Measurements from ENCODE around the gene PAMR1. TPM values are rescaled to one million over a fixed set of nuclear protein-coding genes. Genes with fewer than 3 reads are reported as not detected.
A peak's percentile ranks its signal among the peaks of the same experiment; 100 is the strongest.

Gene PAMR1
- total RNA-seq, 4 donors from 2014 or later, result 4.2 to 17.3 (median 5.6) TPM

DNA sequence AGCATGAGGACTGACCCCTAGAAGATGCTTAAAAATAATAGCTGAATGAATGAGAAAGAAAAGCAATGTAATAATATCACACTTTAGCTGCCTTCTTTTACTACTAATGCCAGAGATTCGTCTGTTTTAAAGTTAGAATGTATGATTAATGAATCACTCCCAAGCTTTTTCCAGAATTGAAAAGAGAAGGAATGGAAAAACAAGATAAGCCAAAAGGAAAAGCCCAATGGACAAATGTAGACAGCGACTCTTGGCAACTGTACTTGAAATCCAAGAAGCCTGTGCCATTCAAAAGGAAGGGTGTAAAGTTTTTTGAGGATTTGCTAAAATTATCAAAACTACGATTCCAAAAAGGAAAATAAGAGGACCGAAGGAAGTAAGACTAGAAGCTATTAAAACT lies 40.8 kb upstream of the PAMR1 start:
- H3K27me3 ChIP-seq, result peaks cover 6% of the 10 kb centered on the region
- TF ChIP-seq EP300 (IDR thresholded peaks at IDR 0.05) (no peak), POLR2AphosphoS5 (IDR thresholded peaks at IDR 0.05) (no peak), POLR2A (IDR thresholded peaks at IDR 0.05) (no peak)
- TF ChIP-seq, protein P1, sequence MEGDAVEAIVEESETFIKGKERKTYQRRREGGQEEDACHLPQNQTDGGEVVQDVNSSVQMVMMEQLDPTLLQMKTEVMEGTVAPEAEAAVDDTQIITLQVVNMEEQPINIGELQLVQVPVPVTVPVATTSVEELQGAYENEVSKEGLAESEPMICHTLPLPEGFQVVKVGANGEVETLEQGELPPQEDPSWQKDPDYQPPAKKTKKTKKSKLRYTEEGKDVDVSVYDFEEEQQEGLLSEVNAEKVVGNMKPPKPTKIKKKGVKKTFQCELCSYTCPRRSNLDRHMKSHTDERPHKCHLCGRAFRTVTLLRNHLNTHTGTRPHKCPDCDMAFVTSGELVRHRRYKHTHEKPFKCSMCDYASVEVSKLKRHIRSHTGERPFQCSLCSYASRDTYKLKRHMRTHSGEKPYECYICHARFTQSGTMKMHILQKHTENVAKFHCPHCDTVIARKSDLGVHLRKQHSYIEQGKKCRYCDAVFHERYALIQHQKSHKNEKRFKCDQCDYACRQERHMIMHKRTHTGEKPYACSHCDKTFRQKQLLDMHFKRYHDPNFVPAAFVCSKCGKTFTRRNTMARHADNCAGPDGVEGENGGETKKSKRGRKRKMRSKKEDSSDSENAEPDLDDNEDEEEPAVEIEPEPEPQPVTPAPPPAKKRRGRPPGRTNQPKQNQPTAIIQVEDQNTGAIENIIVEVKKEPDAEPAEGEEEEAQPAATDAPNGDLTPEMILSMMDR (IDR thresholded peaks at IDR 0.05), result no peak
- no peak for ATAC-seq
- H3K4me1 ChIP-seq, result peaks cover 0 to 6% (median 0%) of the 10 kb centered on the region in 3 donors
- H3K36me3 ChIP-seq, result no peaks in the 10 kb centered on the region
- no peak overlapping the region for H3K4me3 ChIP-seq
- H3K9me3 ChIP-seq, result peaks cover 0 to 13% (median 0%) of the 10 kb centered on the region in 3 donors
- 31 to 54% methylated on average over 4 of the region's 4 CpGs for WGBS, 2 donors (ENCODE audit: low coverage in 1 of 2)
- H3K27ac ChIP-seq, result no peak overlapping the region

DNA sequence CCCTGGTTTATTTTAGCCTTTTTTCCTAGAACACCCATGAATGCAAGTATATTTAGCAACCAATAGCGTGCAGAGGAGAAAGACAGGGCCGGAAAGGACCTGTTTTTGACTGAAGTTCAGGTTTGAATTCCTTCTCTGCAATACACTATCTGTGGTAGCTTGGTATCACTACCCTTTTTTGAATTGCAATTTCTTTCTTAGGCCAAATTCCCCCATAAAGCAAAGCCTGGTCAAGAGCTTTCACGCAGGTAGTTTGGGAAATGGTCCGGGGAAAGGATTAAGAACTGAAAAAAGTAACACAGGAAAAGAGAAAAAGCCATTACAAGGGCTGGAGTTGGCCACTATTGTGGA lies 38.8 kb upstream of the PAMR1 start:
- TF ChIP-seq EP300 (IDR thresholded peaks at IDR 0.05) (no peak), POLR2A (IDR thresholded peaks at IDR 0.05) (no peak), POLR2AphosphoS5 (IDR thresholded peaks at IDR 0.05) (no peak)
- TF ChIP-seq, protein P1 (IDR thresholded peaks at IDR 0.05), result no peak
- no peak overlapping the region for H3K27ac ChIP-seq
- peaks cover 0 to 6% (median 0%) of the 10 kb centered on the region in 3 donors for H3K4me1 ChIP-seq
- no peak for ATAC-seq
- peaks cover 6% of the 10 kb centered on the region for H3K27me3 ChIP-seq
- WGBS, 2 donors (ENCODE audit: low coverage in 1 of 2), result 39 to 66% methylated on average over 4 of the region's 4 CpGs
- H3K4me3 ChIP-seq, result no peak overlapping the region
- no peaks in the 10 kb centered on the region for H3K36me3 ChIP-seq
- peaks cover 0 to 13% (median 0%) of the 10 kb centered on the region in 3 donors for H3K9me3 ChIP-seq

DNA sequence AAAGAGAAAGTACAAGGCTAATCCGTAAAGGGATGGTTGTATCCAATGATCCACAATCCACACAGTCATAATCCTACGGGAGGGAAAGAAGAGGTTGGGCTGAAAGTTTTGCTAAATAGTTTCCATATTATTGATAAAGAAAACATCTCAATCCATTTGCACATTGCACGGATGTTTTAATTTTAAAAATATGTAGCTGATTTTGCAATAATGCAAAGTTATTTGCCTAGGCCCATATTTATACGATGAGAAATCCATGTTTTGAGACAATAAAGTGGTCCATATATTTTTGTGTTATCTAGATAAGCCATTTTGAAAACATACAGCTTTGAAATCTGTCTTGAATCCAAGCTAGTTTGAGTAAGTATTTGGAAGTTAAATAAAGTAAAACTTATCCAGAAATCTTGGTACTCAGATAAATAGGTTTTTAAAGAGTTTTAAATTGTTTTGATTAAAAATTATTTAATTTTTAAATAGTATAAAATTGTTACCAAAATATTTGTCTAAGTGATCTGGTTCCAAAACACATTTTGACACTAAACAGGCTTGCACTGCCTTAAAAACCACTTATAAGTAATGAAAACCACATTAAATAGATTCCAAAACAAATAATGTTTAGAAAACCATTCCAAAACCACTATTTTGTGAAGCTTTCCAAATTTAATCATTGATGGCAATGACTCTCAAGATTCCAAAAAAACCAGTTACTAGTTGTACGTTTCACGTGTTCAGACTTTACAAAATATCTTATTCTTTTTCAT lies 38.2 kb upstream of the PAMR1 start:
- Histone ChIP-seq H3K4me1 (peaks cover 0 to 9% (median 1%) of the 10 kb centered on the region in 3 donors), H3K27me3 (peaks cover 6% of the 10 kb centered on the region), H3K4me3 (no peak overlapping the region), H3K36me3 (no peaks in the 10 kb centered on the region), H3K9me3 (peaks cover 0 to 8% (median 0%) of the 10 kb centered on the region in 3 donors), H3K27ac (no peak overlapping the region)
- no peak for ATAC-seq
- 37 to 57% methylated on average over 6 of the region's 6 CpGs for WGBS, 2 donors (ENCODE audit: low coverage in 1 of 2)
- TF ChIP-seq, protein P1 (IDR thresholded peaks at IDR 0.05), result no peak
- TF ChIP-seq POLR2A (IDR thresholded peaks at IDR 0.05) (no peak), POLR2AphosphoS5 (IDR thresholded peaks at IDR 0.05) (no peak), EP300 (IDR thresholded peaks at IDR 0.05) (no peak)

DNA sequence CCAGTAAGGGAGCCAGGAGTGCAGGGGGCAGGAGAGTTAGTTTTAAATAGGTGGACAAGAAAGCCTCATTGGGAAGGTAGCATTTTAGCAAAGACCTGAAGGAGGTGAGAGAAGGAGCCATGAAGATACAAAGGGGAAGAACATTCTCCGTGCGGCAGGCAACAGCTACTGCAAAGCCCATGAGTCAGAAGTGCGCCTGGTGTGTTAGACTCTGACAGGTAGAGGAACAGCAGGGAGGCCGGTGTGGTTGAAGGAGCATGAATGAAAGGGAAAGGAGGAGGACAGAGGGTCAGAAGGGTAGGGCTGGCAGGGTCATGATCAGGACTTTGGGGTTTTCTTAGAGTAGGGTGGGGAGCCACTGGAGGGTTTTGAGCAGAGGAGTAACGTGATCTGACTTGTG lies 34.5 kb upstream of the PAMR1 start:
- Histone ChIP-seq H3K4me1 (peaks cover 0 to 16% (median 4%) of the 10 kb centered on the region in 3 donors), H3K27me3 (no peaks in the 10 kb centered on the region), H3K27ac (no peak overlapping the region), H3K4me3 (no peak overlapping the region), H3K9me3 (no peaks in the 10 kb centered on the region), H3K36me3 (no peaks in the 10 kb centered on the region)
- 95 to 98% methylated on average over 5 of the region's 5 CpGs for WGBS, 2 donors (ENCODE audit: low coverage in 1 of 2)
- TF ChIP-seq EP300 (IDR thresholded peaks at IDR 0.05) (no peak), POLR2A (IDR thresholded peaks at IDR 0.05) (no peak), POLR2AphosphoS5 (IDR thresholded peaks at IDR 0.05) (no peak)
- TF ChIP-seq, protein P1 (IDR thresholded peaks at IDR 0.05), result no peak
- ATAC-seq, result no peak

DNA sequence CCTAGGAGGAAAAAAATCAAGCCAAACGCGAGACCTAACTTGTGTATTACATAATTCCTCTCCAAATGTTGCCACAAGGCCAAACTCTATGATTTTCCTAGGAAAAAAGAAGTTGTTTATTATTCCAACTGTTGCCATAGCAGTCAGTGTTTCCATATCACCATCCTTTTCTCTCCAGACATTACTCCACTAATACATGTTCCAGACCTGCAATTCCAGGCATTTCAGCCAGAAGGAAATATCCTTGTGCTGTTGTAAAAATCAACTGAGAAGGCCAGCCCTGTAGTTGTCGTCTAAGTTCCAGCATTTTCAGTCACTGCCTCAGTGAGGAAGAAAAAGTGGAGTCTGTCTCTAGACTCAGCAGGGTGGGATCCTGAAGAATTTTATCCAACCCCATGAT lies 33.1 kb upstream of the PAMR1 start:
- peak; percentile 84 for ATAC-seq
- peak overlapping the region in 2 of 4 donors; percentile 10 to 44 for H3K27ac ChIP-seq
- no peaks in the 10 kb centered on the region for H3K36me3 ChIP-seq
- H3K4me1 ChIP-seq, result peaks cover 0 to 14% (median 4%) of the 10 kb centered on the region in 3 donors
- TF ChIP-seq POLR2AphosphoS5 (IDR thresholded peaks at IDR 0.05) (no peak), EP300 (IDR thresholded peaks at IDR 0.05) (no peak), POLR2A (IDR thresholded peaks at IDR 0.05) (no peak)
- TF ChIP-seq, protein P1 (IDR thresholded peaks at IDR 0.05), result peak in 2 of 4 experiments; percentile 30 to 44
- no peaks in the 10 kb centered on the region for H3K9me3 ChIP-seq
- H3K27me3 ChIP-seq, result no peaks in the 10 kb centered on the region
- no peak overlapping the region for H3K4me3 ChIP-seq
- 0 to 16% methylated on average over 3 of the region's 3 CpGs for WGBS, 2 donors (ENCODE audit: low coverage in 1 of 2)

All from gastroesophageal sphincter (tissue), 4 donors.